K562 (cell line): ENCODE data around the gene DNAH3. TPM values are rescaled to one million over a fixed set of nuclear protein-coding genes. Genes with fewer than 3 reads are reported as not detected.

Experiments used
- EHMT2 ChIP-seq: fragments of 450-650 bp; IDR thresholded peaks from 2 replicates; pipeline ENCODE4 v1.6.1; 2018; ENCODE audit warnings: antibody characterized with exemption
- GTF2F1 ChIP-seq: IDR thresholded peaks from 2 replicates; pipeline ENCODE4 v1.6.1; 2011; ENCODE audit warnings: low read depth, low read length, improper control_type of control experiment
- RNF2 ChIP-seq: sonication (generic); IDR thresholded peaks from 2 replicates; pipeline ENCODE4 v1.6.1; 2016
- RREB1 ChIP-seq: fragments of 250-450 bp; sonication (Bioruptor Pico); IDR thresholded peaks from 2 replicates; pipeline ENCODE4 v1.4.0; 2020
- SIN3A ChIP-seq, 2 experiments: fragments of 150-350 bp in 1 of 2; IDR thresholded peaks; 2 replicates each; pipeline ENCODE4 v1.6.1; 2011 to 2016; ENCODE audit warnings: borderline replicate concordance in 2 of 2, low read depth in 2 of 2, low read length in 2 of 2, mild to moderate bottlenecking in 2 of 2, moderate library complexity in 2 of 2; ENCODE audit not compliant: control insufficient read depth in 1 of 2
- SNRNP70 ChIP-seq: fragments of 200-400 bp; formaldehyde crosslinking; optimal IDR thresholded peaks from 2 replicates; pipeline ENCODE3; 2017; ENCODE audit warnings: low read depth, low read length
- TRIM28 ChIP-seq: fragments of 450-650 bp; IDR thresholded peaks from 2 replicates; pipeline ENCODE4 v1.6.1; 2017
- ZBTB40 ChIP-seq, 2 experiments: fragments of 450-650 bp in 1 of 2; sonication (generic) in 1 of 2; formaldehyde crosslinking in 1 of 2; IDR thresholded peaks; 2 replicates each; pipeline versions ENCODE4 v1.7.1 to v1.9.0; 2016 to 2022; ENCODE audit warnings: inconsistent platforms in 1 of 2, mild to moderate bottlenecking in 1 of 2, missing genetic modification reagents in 1 of 2
- ZNF232 ChIP-seq: sonication (generic); formaldehyde crosslinking; IDR thresholded peaks from 2 replicates; pipeline ENCODE4 v1.8.0; 2022; ENCODE audit warnings: mild to moderate bottlenecking, missing genetic modification reagents
- polyA plus RNA-seq, 8 experiments: library from polyadenylated mRNA; depleted of rRNA in 4 of 8; stranded (reverse) in 5 of 8; unstranded in 3 of 8; fragments of >200 nt; fragmentation: Nextera tagmentation in 2 of 8; fragmentation: Illumina TruSeq in 1 of 8; extraction: Ambion mirVana in 2 of 8; extraction: Trizol in 1 of 8; gene quantifications; 2 replicates each; pipeline versions ENCODE4 v1.2.1 to v1.2.3, GENCODE V29; 2011 to 2014; ENCODE audit warnings: inconsistent platforms in 1 of 8, missing spikeins in 1 of 8
- total RNA-seq, 7 experiments: library from RNA; depleted of rRNA in 6 of 7; stranded (reverse); fragments of >200 nt in 6 of 7; fragmentation: Illumina TruSeq in 2 of 7; extraction: Trizol in 2 of 7; gene quantifications; 2 replicates each; pipeline versions ENCODE4 v1.2.1 to v1.2.3, GENCODE V29; 2011 to 2021; ENCODE audit warnings: low replicate concordance in 1 of 7
- TF ChIP-seq, protein P1 (sequence below): conservative IDR thresholded peaks from 2 replicates; pipeline ENCODE4 v1.6.1; 2011; ENCODE audit warnings: low read depth, mild to moderate bottlenecking, low read length; ENCODE audit not compliant: control insufficient read depth

Gene DNAH3
- total and polyA plus RNA-seq, 9 of the 15 experiments (the other 6 are each of a cell fraction or from before 2014, with no cell fraction given), result 0.32 to 0.84 (median 0.44) TPM

GRCh38 chr16:20900299-20901067 lies 250.2 kb downstream of the DNAH3 start, which contains the start of the genes DCUN1D3 and LYRM1 (continued):
- TF ChIP-seq ZBTB40 (IDR thresholded peaks at IDR 0.05) (peak; percentile 69), ZBTB40 (CRISPR knock-in tag; IDR thresholded peaks at IDR 0.05) (no peak), EHMT2 (no peak), SIN3A (IDR thresholded peaks at IDR 0.05; ENCODE audit: borderline replicate concordance in 2 of 2, control insufficient read depth in 1 of 2, low read depth in 2 of 2, low read length in 2 of 2) (peak; percentile 28 to 58; a peak in 3 of 4 replicates), ZNF232 (CRISPR knock-in tag) (no peak), TRIM28 (no peak), SNRNP70 (no peak), GTF2F1 (no peak), RREB1 (peak; percentile 82; the same call in 1 of the 2 replicates), RNF2 (peak; percentile 37; the same call in 1 of the 2 replicates)
- TF ChIP-seq, protein P1, sequence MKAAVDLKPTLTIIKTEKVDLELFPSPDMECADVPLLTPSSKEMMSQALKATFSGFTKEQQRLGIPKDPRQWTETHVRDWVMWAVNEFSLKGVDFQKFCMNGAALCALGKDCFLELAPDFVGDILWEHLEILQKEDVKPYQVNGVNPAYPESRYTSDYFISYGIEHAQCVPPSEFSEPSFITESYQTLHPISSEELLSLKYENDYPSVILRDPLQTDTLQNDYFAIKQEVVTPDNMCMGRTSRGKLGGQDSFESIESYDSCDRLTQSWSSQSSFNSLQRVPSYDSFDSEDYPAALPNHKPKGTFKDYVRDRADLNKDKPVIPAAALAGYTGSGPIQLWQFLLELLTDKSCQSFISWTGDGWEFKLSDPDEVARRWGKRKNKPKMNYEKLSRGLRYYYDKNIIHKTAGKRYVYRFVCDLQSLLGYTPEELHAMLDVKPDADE, result no peak; the same call in 1 of the 2 replicates
